HG03460 (cell line): ENCODE measurements around the gene SERPINE3.

ENCODE experiments used
- ATAC-seq: cut with Tn5 transposase; IDR thresholded peaks from one replicate; pipeline ENCODE4 v1.9.1; 2021; ENCODE audit not compliant: unreplicated experiment

SERPINE3 gene

DNA sequence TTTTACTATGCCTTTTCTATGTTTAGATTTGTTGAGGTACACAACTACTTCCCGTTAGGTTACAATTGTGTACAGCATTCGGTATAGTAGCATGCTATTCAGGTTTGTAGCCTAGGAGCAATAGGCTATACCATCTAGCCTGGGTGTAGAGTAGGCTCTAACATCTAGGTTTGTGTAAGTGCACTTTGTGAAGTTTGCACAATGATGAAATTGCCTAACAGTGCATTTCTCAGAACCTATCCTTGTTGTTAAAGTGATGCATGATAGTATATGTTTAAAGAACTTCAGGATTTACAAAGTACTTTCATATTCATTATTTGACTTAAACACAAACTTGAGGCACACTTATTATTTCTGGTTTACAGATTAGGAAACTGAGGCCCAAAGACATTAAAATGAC lies 11.5 kb upstream of the SERPINE3 start:
- no peak for ATAC-seq

DNA sequence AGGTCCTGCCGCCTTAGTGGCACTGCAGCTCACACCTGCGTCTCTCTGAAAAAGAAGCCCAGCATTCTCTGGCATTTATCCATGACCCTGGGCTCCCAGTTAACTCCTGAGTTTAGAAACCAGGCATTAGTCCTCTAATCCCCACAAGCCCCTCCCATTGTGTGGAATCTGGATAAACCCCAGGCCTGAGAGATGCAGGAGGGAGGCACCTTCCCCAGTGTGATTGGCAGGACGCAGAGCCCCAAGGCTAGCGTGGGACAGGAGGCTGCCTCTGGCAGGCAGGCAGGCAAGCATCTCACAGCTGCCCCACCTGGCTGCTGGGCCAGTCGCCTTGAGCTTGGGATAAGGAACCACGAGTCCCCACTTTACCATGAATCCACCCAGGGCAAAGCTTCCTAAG lies 11.0 kb upstream of the SERPINE3 start:
- no peak for ATAC-seq

DNA sequence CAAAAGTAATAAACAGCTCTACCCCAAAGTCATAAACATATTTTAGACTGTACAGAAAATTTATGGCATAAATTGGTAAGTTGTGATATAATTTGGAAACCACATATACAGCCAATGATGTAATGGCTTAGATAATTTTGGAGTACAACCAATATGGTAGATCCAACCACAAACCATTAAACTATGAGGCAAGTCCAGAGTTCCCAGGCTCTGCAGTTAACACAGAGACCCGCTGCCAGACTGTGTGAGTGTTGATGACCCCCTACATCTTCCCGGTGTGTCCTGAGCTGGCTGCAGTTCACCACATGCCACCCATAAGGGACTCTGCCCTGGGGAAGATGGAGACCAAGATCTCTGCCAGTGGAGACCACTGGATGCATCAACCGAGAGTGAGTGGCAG lies 9.9 kb upstream of the SERPINE3 start:
- ATAC-seq: no peak

DNA sequence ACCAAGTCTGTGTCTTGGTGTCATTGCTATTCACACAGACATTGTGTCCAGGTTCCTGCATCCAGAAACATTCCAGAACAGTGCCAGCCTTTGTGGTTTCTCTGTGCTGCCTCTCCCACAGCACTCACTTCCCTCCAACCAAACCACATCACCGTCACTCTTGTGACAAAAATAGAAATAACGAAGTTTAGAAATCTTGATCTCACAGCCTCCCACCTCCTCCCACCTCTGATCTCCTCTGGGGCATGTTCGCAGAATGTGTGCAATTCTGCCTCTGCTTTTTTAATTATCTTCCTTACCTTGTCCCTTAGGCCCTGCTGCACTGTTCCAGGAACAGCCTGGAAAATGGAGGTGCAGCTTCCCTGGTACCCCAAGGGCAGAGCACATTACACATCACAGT lies 8.7 kb upstream of the SERPINE3 start:
- no peak for ATAC-seq

DNA sequence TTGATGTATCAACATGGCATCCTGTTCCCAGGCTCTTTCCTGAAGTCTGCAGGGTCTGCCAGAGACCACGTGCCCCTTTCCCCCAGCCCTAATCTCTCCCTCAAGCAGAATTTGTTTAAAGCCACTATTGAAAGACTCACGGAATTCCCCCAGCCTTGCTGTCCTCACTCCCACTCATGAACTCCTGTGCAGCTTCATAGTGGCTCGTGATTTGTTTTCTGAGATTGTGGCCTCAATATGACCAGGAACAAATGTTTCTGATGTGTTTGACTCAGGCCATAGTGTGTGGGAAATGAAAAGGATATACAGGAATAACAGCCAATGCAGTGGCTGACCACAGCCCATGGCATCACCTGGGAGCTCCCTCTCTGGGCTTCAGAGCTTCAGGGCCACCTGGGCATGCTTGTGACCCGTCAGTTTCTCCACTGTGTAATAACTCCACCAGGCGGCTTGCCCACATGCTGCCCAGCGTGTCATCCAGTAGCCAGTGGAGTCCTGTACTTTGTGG lies 8.1 kb upstream of the SERPINE3 start:
- no peak for ATAC-seq

DNA sequence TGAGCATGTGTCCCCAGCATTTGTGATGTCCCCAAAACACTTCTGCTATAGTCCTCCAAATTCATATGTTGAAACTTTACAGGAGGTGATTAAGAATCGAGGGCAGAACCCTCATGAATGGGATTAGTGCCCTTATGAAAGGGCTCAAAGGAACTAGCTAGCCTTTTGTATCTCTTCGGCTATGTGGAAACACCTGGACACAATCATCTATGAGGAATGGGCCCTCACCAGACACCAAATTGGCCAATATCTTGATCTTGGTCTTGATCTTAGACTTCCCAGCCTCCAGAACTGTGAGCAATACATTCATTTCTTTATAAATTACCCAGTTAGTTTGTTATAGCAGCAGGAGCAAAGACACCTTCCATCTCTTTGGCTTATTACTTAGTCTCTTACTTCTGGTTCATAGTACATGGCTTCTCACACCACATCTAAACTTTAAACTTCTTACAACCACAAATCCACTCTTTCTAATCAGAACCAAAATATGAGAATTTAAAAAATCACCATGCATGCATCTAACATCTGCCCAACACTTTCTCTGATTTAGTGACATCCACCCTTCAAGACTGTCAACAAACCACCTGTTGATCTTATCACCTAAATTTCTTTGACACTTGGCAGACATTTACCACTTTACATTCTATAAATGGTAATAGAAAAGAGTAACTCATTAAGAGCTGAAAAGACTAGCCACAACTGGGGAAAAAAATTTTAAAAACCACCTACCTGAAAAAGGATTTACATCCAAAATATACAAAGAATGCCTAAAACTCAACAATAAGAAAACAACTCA lies 6.7 kb upstream of the SERPINE3 start:
- ATAC-seq: no peak

DNA sequence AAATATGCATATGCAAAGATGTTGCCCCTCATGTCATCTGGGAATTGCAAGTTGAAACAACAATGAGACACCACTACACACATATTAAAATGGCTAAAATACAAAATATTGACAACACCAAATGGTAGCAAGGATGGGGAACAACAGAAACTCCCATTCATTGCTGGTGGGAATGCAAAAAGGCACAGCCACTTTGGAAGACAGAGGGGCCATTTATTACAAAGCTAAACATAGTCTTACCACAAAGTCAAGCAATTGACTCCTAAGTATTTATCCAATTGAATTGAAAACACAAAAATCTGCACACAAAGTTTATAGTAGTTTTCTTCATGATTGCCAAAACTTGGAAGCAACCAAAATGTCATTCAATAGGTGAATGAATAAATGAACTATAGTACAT lies 6.1 kb upstream of the SERPINE3 start:
- ATAC-seq: no peak

DNA sequence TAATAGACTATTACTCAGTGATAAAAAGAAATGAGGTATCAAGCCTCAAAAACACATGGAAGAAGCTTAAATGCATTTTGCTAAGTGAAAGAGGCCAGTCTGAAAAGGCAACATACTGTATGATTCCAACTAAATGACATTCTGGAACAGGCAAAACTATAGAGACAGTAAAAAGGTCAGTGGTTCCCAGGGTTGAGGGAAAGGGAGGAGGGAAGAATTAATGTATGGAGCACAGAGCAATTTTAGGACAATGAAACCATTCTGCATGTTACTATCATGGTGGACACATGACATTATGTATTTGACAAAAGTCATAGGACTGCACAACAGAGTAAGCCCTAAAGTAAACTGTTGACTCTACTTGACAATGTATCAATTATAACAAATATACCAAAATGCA lies 5.7 kb upstream of the SERPINE3 start:
- no peak for ATAC-seq

DNA sequence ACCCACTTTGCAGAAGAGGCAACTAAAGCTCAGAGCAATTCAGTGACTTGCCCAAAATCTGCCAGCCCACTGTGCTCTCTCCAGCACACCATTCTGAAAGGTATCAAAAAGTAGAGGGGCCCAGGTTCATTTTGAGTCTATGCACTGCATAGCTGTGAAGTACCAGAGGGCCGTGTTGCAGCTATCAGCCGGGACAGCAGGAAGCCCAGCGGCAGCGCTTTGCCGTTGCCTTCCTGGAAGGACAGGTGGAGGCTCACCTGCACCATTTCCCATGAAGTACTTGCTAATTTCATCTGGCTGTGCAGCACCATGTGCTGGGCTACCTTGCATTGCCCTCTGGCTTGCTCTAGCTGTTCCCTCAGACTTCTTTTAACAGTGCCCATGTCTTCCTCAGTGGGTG lies 2.7 kb upstream of the SERPINE3 start:
- ATAC-seq: no peak

DNA sequence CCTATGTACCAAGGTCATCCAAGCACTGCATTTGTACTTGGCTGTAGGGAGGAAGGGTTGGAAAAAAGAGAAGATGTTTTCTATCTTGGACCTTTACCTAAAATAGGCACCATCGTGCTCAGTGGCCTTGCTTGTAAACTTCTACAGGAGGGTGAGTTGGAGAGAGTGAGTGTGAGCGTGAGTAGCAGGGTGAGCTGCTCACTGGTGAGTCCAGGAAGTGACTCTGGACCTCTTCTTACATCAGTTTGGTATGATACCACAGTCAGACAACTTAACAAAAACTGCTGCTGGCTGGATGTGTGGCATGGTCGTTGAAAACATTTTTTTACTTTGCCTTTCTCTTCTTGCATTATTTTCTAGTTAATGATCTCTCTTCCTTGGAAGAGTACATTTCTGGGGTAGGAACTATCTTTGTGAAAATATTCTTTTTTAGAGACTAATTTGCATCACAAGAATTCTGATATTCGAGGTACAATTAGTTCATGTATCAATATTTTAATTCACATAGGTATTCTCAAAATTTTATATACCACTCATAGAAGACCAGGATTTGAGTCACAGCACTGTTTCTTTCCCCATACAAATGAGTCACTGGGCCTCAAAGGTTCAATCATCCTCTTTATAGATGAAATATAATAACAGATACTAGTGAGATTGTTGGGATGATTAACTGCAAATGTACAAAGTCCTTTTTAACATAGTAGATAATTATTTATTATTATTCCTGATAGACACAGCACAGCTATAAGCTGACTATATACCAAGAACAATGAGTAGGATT lies 651 bp downstream of the SERPINE3 start:
- no peak for ATAC-seq

DNA sequence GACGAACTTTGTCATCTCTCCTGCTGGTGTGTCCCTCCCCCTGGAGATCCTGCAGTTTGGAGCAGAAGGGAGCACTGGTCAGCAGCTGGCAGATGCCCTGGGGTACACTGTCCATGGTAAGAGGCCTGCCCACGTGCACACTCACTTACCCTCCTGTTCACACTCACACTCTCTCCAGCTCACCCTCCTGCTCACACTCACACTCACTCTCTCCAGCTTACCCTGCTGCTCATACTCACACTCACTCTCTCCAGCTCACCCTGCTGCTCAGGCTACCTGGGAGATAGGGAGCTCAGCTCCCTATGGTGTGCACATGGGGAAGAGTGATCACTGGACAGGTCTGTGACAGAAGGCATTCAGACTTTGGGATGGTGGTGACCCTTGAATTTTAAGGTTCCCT lies 1.7 kb downstream of the SERPINE3 start:
- ATAC-seq: no peak

DNA sequence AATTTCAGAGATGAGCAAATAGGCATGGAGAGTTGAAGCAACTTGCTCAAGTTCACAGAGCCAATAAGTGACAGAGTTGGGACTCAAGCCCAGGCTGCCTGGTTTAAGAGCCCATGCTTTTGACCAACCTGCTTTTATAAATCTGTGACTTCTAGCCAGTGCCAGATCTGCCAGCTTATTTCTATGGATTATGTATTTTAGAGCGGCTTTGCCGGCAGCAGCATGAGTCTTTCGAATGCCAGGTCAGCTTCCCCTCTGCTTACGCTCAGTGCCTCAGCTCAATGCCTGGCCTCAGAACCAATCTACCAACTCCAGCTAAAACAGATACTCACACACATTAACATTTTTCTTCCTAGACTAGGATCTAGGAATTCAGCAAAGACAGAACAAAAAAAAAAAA lies 2.3 kb downstream of the SERPINE3 start:
- ATAC-seq: no peak

DNA sequence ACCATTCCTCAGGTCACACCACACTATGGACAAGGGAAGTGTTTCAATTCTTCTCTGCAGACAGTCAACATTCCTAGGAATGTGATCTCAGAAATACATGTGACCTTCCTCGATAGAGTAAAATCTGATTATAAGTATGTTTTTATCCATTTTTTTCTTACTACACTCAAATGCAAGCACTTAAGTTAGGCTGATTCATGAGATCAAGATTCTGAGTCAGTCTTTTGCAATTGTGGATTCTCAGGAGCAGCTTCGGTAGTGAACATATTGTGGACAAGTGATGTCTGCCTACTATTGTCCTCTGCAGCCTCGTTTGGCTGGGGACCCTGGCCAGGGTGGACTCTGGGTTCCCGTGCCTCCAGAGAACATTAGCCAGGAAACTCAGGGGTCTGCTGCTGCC lies 3.2 kb downstream of the SERPINE3 start:
- ATAC-seq: no peak

DNA sequence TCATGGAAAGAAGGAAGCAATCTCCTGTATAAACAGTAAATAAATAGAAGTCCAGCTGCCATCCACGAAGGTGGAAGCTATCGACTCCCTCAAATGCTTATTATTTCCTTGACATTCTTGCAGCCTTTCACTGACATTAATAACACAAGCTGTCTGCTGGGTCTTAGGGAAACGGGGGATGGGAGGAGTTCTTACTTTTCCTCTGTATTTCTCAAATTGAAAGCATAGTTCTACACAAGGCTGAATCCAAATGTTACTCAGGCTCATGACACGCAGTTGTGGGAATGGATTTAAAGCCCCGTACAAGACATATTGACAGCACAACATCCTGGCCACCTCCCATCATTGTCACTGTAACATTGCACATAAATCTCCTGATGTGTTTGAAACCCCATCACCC lies 4.0 kb downstream of the SERPINE3 start:
- ATAC-seq: no peak

DNA sequence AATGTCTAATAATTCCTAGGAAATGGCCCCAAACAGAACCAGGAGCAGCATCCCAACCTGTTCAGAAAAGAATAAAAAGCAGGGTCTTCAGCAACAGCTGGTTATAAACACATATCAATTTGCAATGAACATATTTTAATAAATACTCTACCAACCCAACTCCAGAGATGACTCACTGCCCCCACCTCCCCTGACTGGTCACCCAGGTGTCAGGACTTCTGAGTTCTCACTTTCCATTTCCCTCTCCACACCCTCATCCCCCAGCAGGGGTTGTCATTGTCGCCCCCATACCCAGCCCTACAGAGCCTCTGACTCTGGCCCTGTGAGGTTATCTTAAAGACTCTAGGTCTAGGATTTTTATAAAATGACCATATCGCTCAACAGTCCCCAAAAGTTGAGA lies 6.9 kb downstream of the SERPINE3 start:
- no peak for ATAC-seq

DNA sequence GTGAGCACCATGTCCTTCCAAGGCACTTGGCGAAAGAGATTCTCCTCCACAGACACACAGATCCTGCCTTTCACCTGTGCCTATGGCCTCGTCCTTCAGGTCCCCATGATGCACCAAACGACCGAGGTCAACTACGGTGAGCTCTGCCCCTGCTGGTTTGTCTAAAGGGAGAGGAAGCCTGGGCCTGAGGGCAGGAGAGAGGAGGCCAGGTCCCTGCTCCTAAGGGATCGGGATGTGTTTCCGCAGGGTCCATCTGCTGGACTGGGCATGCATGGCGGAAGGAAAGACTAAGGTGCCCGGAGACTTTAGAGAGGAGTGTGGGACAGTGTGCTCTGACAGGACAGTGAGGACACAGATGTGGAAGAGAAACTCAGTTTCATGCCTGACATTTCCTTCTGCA lies 7.6 kb downstream of the SERPINE3 start:
- no peak for ATAC-seq

DNA sequence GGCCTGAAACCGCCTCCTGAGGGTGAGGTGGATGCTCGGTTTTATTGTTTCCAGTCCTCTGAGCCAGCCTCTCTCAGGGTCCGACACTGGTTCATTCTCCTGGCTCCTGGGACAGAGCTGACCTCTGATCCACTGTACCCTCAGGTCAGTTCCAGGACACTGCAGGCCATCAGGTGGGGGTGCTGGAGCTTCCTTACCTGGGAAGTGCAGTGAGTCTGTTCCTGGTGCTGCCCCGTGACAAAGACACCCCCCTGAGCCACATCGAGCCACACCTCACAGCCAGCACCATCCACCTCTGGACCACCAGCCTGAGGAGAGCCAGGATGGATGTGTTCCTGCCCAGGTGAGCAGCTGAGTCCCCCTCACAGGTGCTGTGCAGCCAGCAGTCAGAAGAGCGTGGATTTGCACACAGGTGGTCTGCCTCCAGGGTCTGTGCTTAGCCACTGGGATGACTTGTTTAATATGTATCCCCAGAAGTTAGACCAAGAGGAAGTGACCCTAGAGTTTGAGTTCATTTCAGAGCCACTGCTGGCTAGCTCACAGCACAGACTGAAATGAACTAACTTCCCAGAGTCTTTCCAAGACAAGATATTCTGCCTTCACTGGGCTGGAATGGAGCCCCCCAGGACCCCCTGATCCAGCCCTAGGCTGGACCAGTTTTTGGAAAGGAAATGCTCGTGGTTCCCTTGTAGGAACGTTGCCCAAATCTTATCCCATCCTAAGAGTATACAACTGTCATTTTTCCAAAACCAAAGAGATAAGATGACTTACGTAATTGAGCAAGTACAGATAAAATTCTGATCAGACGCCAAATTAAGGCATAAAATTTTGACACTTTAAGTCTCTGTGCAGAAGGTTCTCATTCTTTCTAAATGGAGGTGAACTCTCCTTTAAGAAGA lies 8.8 kb downstream of the SERPINE3 start:
- no peak for ATAC-seq

DNA sequence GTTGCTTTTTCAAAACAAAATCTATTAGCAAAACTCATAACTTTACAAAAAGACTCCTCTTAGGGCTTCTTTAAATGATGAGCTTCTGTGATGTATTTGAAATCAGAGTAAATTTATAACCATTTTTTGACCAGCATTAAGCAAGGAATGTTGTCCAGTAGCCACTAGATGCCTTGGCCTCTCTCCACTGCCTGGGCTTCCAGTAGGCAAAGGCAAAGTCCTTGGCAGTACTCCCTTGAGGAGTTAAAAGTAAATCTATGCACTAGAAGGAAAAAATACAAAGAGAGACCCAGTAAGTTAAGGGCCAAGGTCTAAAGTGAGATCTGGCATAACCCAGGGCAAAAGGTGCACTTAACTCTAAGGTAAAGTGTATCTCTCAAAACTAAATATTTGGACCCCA lies 9.5 kb downstream of the SERPINE3 start:
- no peak for ATAC-seq

DNA sequence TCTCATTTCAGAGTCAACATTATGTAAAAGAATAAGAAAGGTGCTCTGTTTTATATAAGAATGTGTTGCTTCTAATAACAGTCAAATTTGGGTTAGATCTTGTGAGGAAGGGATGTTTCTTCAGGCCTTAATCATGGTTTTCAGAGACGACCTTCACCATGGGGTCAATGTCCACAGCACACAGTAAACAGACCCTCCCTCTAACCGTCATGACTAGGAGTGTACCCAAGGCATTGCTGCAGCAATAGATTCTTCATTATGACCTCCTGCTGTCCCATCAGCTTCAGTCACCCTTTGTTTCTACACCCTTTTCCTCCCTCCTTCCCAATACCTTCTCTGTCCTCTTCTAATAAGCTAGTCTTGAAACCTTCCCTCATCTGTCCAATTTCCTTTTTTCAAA lies 15.7 kb downstream of the SERPINE3 start:
- no peak for ATAC-seq

DNA sequence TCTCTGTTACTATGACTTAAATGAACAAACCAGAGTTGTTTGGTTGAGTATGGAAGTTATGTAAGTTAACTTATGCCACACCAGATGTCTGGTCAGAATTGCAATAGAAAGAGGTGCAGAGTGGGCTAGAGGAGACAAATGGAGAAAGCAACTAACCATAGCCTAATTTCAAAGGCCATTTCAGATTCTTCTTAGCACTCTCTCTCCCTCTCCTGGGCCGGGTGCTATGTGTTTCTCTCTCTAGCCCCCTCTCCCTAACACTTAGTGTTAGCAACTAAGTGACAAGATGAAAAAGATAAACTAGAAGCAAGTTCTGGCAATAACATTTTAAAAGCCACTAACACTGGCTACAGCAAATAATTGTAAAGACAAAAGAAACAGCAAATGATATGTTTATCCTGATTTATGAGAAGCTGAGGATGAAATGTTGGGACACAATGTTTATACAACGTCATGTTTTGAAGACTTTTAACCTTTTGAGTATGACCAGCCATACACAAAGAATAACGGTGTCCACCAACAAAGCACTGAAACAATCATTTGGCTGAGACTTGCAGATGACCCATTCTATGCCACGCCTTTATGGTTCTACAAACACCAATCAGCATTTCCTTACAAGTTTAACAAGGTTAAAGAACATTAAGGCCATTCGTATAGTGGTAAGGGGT lies 18.6 kb downstream of the SERPINE3 start:
- ATAC-seq: no peak

DNA sequence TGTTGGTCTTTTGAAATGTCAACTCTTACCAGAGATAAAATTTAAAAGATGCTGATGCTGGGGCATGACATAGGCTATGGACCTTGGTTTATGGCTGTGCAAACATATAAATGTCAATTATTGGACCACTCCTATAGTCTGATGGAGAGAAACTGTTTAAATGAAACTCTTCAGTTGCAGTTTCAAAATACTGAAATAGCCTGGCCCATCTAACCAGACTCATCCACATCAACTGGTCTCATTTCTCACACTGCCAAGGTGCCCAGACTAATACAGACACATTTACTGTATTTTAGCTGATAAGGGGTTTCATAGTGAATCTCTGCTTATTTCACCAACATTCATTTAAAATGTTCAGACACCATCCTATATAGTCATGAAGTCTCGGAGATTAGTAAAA lies 19.9 kb downstream of the SERPINE3 start:
- no peak for ATAC-seq
